IMR-90 (cell line): ENCODE measurements around the gene ATXN1. TPM values are rescaled to one million over a fixed set of nuclear protein-coding genes. Genes with fewer than 3 reads are reported as not detected.

Experiments
- ATAC-seq: fragments of 200-7000 bp; cut with Tn5 transposase; 2 replicates; pipeline ENCODE4 v1.9.1; 2020; ENCODE audit warnings: low read depth, mild to moderate bottlenecking, moderate library complexity
- BruUV-seq: library from RNA; stranded (reverse); fragments of 400-500 nt; replicated peaks from 2 replicates; lab custom pipeline; 2021; lab: Mats Ljungman, UMichigan
- CTCF ChIA-PET: fragments of 300-600 bp; formaldehyde crosslinking; extraction: SDS; loops from one replicate; lab custom pipeline; 2021; ENCODE audit warnings: antibody characterized with exemption; lab: Yijun Ruan, JAX
- POLR2A ChIA-PET: fragments of 300-600 bp; sonication (Branson Sonifier 250); formaldehyde crosslinking; loops from one replicate; lab custom pipeline; 2022; ENCODE audit warnings: antibody characterized with exemption; ENCODE audit not compliant: unreplicated experiment; lab: Charles Lee
- DNase-seq: peaks from one replicate; pipeline ENCODE4 v3.0.0; 2013
- H2AFZ ChIP-seq: replicated peaks from 2 replicates; pipeline ENCODE3; 2013; ENCODE audit warnings: low read length, mild to moderate bottlenecking; ENCODE audit not compliant: poor library complexity
- H2AK5ac ChIP-seq: 2 replicates; pipeline ENCODE4 v1.6.1; 2013; ENCODE audit warnings: low read depth, low read length, inconsistent platforms
- H2AK9ac ChIP-seq: replicated peaks from 2 replicates; pipeline ENCODE3; 2013; ENCODE audit warnings: mild to moderate bottlenecking, low read depth, low read length, moderate library complexity; ENCODE audit not compliant: poor library complexity
- H2BK120ac ChIP-seq: 2 replicates; pipeline ENCODE4 v1.6.1; 2013; ENCODE audit warnings: low read depth, low read length, inconsistent platforms
- H2BK15ac ChIP-seq: 3 replicates; pipeline ENCODE4 v1.6.1; 2013; ENCODE audit warnings: low read depth, low read length, inconsistent platforms
- H2BK20ac ChIP-seq: 2 replicates; pipeline ENCODE4 v1.6.1; 2013; ENCODE audit warnings: low read depth, mild to moderate bottlenecking, inconsistent platforms, low read length, moderate library complexity
- H2BK5ac ChIP-seq: 2 replicates; pipeline ENCODE4 v1.6.1; 2013; ENCODE audit warnings: mild to moderate bottlenecking, low read depth, low read length, inconsistent platforms; ENCODE audit not compliant: poor library complexity, severe bottlenecking
- H3K14ac ChIP-seq: replicated peaks from 2 replicates; pipeline ENCODE4 v1.6.1; 2013; ENCODE audit warnings: low read depth, low read length, inconsistent platforms
- H3K18ac ChIP-seq: 2 replicates; pipeline ENCODE4 v1.6.1; 2013; ENCODE audit warnings: low read depth, low read length, control low read depth
- H3K23ac ChIP-seq: 2 replicates; pipeline ENCODE4 v1.6.1; 2013; ENCODE audit warnings: low read depth, low read length, inconsistent platforms
- H3K27ac ChIP-seq: 2 replicates; pipeline ENCODE4 v1.5.1; 2013; ENCODE audit warnings: mild to moderate bottlenecking, control low read depth, low read length; ENCODE audit not compliant: insufficient read depth
- H3K27me3 ChIP-seq: 2 replicates; pipeline ENCODE4 v1.6.1; 2013; ENCODE audit warnings: low read length; ENCODE audit not compliant: control insufficient read depth, insufficient read depth
- H3K36me3 ChIP-seq: 2 replicates; pipeline ENCODE4 v1.6.1; 2013; ENCODE audit warnings: low read length, mixed read lengths; ENCODE audit not compliant: control insufficient read depth, insufficient read depth
- H3K4ac ChIP-seq: 2 replicates; pipeline ENCODE4 v1.6.1; 2013; ENCODE audit warnings: low read depth, low read length, inconsistent platforms
- H3K4me1 ChIP-seq: 2 replicates; pipeline ENCODE4 v1.6.1; 2013; ENCODE audit warnings: low read length, mixed read lengths; ENCODE audit not compliant: control insufficient read depth, insufficient read depth
- H3K4me2 ChIP-seq: 2 replicates; pipeline ENCODE4 v1.6.1; 2013; ENCODE audit warnings: low read depth, mild to moderate bottlenecking, control low read depth, low read length, moderate library complexity
- H3K4me3 ChIP-seq: 2 replicates; pipeline ENCODE4 v1.5.1; 2013; ENCODE audit warnings: low read depth, mild to moderate bottlenecking, control low read depth, low read length, moderate library complexity; ENCODE audit not compliant: insufficient read depth
- H3K56ac ChIP-seq: 2 replicates; pipeline ENCODE4 v1.6.1; 2013; ENCODE audit warnings: low read length, inconsistent platforms; ENCODE audit not compliant: insufficient read depth; ENCODE audit errors: extremely low read depth
- H3K79me1 ChIP-seq, 2 experiments: 2 replicates each; pipeline ENCODE4 v1.6.1; 2013; ENCODE audit warnings: low read length in 2 of 2, inconsistent platforms in 1 of 2, low read depth in 1 of 2
- H3K9ac ChIP-seq: 2 replicates; pipeline ENCODE4 v1.6.1; 2013; ENCODE audit warnings: low read depth, low read length, control low read depth
- H3K9me1 ChIP-seq: 2 replicates; pipeline ENCODE4 v1.6.1; 2013; ENCODE audit warnings: low read length, inconsistent platforms; ENCODE audit not compliant: insufficient read depth
- H3K9me3 ChIP-seq: 2 replicates; pipeline ENCODE4 v1.6.1; 2013; ENCODE audit warnings: low read length; ENCODE audit not compliant: control insufficient read depth, insufficient read depth
- H4K20me1 ChIP-seq: 2 replicates; pipeline ENCODE4 v1.6.1; 2013; ENCODE audit warnings: low read length, inconsistent platforms; ENCODE audit not compliant: insufficient read depth
- H4K5ac ChIP-seq: 2 replicates; pipeline ENCODE4 v1.6.1; 2013; ENCODE audit warnings: mild to moderate bottlenecking, low read depth, low read length, control low read depth
- H4K8ac ChIP-seq, 2 experiments: 2 replicates each; pipeline ENCODE4 v1.6.1; 2013; ENCODE audit warnings: low read depth in 2 of 2, low read length in 2 of 2, control low read depth in 1 of 2, inconsistent platforms in 1 of 2
- H4K91ac ChIP-seq: 2 replicates; pipeline ENCODE4 v1.6.1; 2013; ENCODE audit warnings: low read depth, low read length, inconsistent platforms; ENCODE audit not compliant: insufficient read depth
- MAFK ChIP-seq: IDR thresholded peaks from 2 replicates; pipeline ENCODE4 v1.6.1; 2012; ENCODE audit warnings: low read depth, low read length, improper control_type of control experiment
- MXI1 ChIP-seq: IDR thresholded peaks from 2 replicates; pipeline ENCODE4 v1.6.1; 2012; ENCODE audit warnings: low read depth, mild to moderate bottlenecking, low read length, moderate library complexity, borderline replicate concordance
- NFE2L2 ChIP-seq: fragments of 150-350 bp; IDR thresholded peaks from 2 replicates; pipeline ENCODE4 v1.6.1; 2016; ENCODE audit warnings: low read depth, mild to moderate bottlenecking, low read length
- RCOR1 ChIP-seq: IDR thresholded peaks from 2 replicates; pipeline ENCODE4 v1.6.1; 2012; ENCODE audit warnings: mild to moderate bottlenecking, low read length, improper control_type of control experiment; ENCODE audit not compliant: insufficient replicate concordance
- WGBS, 2 experiments: methylation state at CpG; one replicate each; pipeline versions ENCODE4 v1.1.5 to v1.1.7; 2013; ENCODE audit warnings: missing lambda C conversion rate in 2 of 2; ENCODE audit not compliant: insufficient read length in 1 of 2; ENCODE audit errors: extremely low coverage in 2 of 2; 5-methylcytosine and 5-hydroxymethylcytosine counted together
- dilution Hi-C: fragments of 300-500 bp; cut with HindIII; formaldehyde crosslinking; loops from one replicate; pipeline ENCODE4 v1.14.3; 2018; ENCODE audit warnings: low sequenced_read_pairs; ENCODE audit not compliant: unreplicated experiment
- in situ Hi-C: fragments of 300-500 bp; cut with MboI; formaldehyde crosslinking; loops from 3 replicates; pipeline ENCODE4 v1.14.3; 2019; ENCODE audit warnings: low sequenced_read_pairs, inconsistent platforms, mixed read lengths
- intact Hi-C: fragments of 100-400 bp; cut with micrococcal nuclease; formaldehyde crosslinking; loops from 2 replicates; pipeline ENCODE4 v1.10.0; 2022
- polyA plus RNA-seq, 3 experiments: library from polyadenylated mRNA; depleted of rRNA; stranded (reverse); fragments of >200 nt; gene quantifications; 2 replicates each; pipeline ENCODE4 v1.2.3, GENCODE V29; 2012; ENCODE audit warnings: low replicate concordance in 1 of 3
- total RNA-seq: library from RNA; depleted of rRNA; stranded (reverse); fragments of >200 nt; gene quantifications from 2 replicates; pipeline ENCODE4 v1.2.3, GENCODE V29; 2012
- TF ChIP-seq, protein P1 (sequence below): fragments of 150-350 bp; IDR thresholded peaks from 2 replicates; pipeline ENCODE4 v1.6.1; 2017; ENCODE audit warnings: mild to moderate bottlenecking, antibody characterized with exemption, low read length, low read depth
- TF ChIP-seq, protein P2 (sequence below): conservative IDR thresholded peaks from 2 replicates; pipeline ENCODE4 v1.5.1; 2012; ENCODE audit warnings: mild to moderate bottlenecking, low read depth, low read length, improper control_type of control experiment

Gene ATXN1
- total and polyA plus RNA-seq, 2 of the 4 experiments (the other 2 are of a cell fraction) = 7.3 to 11.1 TPM

DNA sequence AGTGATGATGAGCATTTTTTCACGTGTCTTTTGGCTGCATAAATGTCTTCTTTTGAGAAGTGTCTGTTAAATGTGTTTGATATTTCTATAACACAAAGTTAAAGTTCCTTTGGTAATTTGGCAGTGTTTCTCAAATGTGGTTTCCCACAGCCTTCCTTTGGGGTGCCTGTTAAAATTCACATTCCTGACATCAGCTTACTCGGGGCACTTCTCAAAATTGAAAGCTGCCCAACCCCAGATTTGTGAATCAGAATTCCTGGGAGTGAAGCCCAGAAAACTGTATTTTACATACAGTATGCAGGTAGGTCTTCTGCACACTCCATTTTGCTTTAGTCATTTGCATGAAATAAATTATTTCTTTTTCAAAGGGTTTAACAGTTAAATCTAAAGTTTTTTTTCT is 315.0 kb downstream of the ATXN1 start:
- H3K27me3 ChIP-seq = no peaks in the 10 kb centered on the region
- no CpG with 5 or more reads among the region's 2 CpGs for WGBS, 2 experiments
- BruUV-seq = no TSS peak
- TF ChIP-seq, protein P1, sequence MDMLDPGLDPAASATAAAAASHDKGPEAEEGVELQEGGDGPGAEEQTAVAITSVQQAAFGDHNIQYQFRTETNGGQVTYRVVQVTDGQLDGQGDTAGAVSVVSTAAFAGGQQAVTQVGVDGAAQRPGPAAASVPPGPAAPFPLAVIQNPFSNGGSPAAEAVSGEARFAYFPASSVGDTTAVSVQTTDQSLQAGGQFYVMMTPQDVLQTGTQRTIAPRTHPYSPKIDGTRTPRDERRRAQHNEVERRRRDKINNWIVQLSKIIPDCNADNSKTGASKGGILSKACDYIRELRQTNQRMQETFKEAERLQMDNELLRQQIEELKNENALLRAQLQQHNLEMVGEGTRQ = no peak
- TF ChIP-seq MXI1 = no peak
- no peak for TF ChIP-seq RCOR1
- TF ChIP-seq MAFK = no peak
- TF ChIP-seq NFE2L2 = no peak
- TF ChIP-seq, protein P2, sequence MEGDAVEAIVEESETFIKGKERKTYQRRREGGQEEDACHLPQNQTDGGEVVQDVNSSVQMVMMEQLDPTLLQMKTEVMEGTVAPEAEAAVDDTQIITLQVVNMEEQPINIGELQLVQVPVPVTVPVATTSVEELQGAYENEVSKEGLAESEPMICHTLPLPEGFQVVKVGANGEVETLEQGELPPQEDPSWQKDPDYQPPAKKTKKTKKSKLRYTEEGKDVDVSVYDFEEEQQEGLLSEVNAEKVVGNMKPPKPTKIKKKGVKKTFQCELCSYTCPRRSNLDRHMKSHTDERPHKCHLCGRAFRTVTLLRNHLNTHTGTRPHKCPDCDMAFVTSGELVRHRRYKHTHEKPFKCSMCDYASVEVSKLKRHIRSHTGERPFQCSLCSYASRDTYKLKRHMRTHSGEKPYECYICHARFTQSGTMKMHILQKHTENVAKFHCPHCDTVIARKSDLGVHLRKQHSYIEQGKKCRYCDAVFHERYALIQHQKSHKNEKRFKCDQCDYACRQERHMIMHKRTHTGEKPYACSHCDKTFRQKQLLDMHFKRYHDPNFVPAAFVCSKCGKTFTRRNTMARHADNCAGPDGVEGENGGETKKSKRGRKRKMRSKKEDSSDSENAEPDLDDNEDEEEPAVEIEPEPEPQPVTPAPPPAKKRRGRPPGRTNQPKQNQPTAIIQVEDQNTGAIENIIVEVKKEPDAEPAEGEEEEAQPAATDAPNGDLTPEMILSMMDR = no peak
- no peak overlapping the region for H3K56ac ChIP-seq
- H4K20me1 ChIP-seq = no peaks in the 10 kb centered on the region
- no peak overlapping the region for H2BK20ac ChIP-seq
- no peak overlapping the region for H3K4ac ChIP-seq
- H3K4me3 ChIP-seq = no peak overlapping the region
- no peaks in the 10 kb centered on the region for H3K36me3 ChIP-seq
- H3K4me2 ChIP-seq = no peak overlapping the region
- H2AFZ ChIP-seq = no peak overlapping the region
- DNase-seq = no peak
- no peak overlapping the region for H2AK5ac ChIP-seq
- no peak overlapping the region for H2AK9ac ChIP-seq
- no peak overlapping the region for H2BK15ac ChIP-seq
- H2BK5ac ChIP-seq = no peak overlapping the region
- intact Hi-C loops (no loop called here), dilution Hi-C loops (no loop called here), in situ Hi-C loops (no loop called here)
- H2BK120ac ChIP-seq = no peak overlapping the region
- peaks cover 3 to 18% of the 10 kb centered on the region in 2 experiments; a peak in 3 of 4 replicates for H3K79me1 ChIP-seq
- no peak overlapping the region for H3K27ac ChIP-seq
- H4K91ac ChIP-seq = no peak overlapping the region
- peaks cover 10% of the 10 kb centered on the region for H3K4me1 ChIP-seq
- H4K5ac ChIP-seq = no peak overlapping the region
- H3K9me1 ChIP-seq = 0 out of 2 replicates have a peak, but pooled peaks cover 5% of the 10 kb centered on the region
- no peak overlapping the region for H3K23ac ChIP-seq
- H3K9ac ChIP-seq = no peak overlapping the region
- no peak overlapping the region for H4K8ac ChIP-seq
- POLR2A ChIA-PET = no interaction called here
- CTCF ChIA-PET = no interaction called here
- no peak overlapping the region for H3K14ac ChIP-seq
- H3K18ac ChIP-seq = no peak overlapping the region
- no peaks in the 10 kb centered on the region for H3K9me3 ChIP-seq
- ATAC-seq = no peak
